ENCODE results near the gene DDB1.

Gene DDB1

DNA sequence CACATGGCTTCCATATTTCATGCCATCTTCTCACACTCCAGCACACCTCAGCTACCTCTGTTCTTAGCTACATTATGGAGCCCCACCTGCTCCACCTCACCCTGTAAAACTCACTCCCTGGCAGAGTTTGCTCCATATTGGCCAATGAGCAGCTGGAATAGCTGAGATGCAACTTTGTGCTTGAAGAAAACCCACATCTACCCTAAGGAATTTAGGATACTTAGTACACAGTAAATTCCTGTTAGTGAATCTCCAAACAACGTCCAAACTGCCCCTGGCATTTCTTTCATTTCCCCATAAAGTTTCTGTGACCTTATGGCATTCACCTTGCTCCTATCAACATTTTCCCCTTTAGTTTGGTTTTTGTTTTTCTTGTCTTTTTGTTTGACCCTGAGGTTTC is 35.6 kb downstream of the DDB1 start:
- DNase-seq (ENCODE audit: low read depth, low spot score) = no peak

DNA sequence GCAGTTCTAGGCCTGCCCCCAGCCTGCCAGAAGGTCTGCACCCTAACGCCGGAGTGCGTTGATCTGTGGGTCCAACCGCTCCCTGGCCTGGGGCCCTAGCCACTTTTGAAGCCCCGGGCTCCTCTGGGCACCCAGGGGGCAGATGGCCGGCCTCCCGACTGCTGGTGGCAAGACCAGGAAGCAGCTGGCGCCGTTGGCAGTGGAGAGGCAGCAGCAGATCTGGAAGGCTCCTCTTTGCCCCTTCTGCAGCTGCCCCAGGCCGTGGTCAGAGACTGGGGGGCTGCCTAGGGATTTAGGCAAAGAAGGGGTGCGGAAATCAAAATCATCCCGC is 37.3 kb downstream of the DDB1 start:
- no peak for DNase-seq (ENCODE audit: low read depth, low spot score)

GRCh38 chr11:61294717-61295595 is 37.9 kb downstream of the DDB1 start, which contains the start of gene VWCE:
Gene VWCE (minus strand): TSS chr11:61295316. CDS start chr11:61295037, 279 bp downstream.
- DNase-seq (ENCODE audit: low read depth, low spot score) = no peak

- no peak for DNase-seq (ENCODE audit: low read depth, low spot score)
Measured at GRCh38 chr11:61293867-61294716, 38.8 kb downstream of the DDB1 start.

- DNase-seq (ENCODE audit: low read depth, low spot score) = no peak
Measured at GRCh38 chr11:61292356-61292755, 40.5 kb downstream of the DDB1 start.

- DNase-seq (ENCODE audit: low read depth, low spot score) = no peak
Measured at GRCh38 chr11:61290905-61291690, 41.8 kb downstream of the DDB1 start.

- DNase-seq (ENCODE audit: low read depth, low spot score) = no peak
Measured at GRCh38 chr11:61287338-61287977, 45.4 kb downstream of the DDB1 start.

GRCh38 chr11:61283613-61284012 is 49.3 kb downstream of the DDB1 start:
- DNase-seq (ENCODE audit: low read depth, low spot score) = no peak

GRCh38 chr11:61281581-61282250 is 51.2 kb downstream of the DDB1 start:
- DNase-seq (ENCODE audit: low read depth, low spot score) = no peak

GRCh38 chr11:61280883-61281580 is 51.9 kb downstream of the DDB1 start:
- DNase-seq (ENCODE audit: low read depth, low spot score) = no peak

DNA sequence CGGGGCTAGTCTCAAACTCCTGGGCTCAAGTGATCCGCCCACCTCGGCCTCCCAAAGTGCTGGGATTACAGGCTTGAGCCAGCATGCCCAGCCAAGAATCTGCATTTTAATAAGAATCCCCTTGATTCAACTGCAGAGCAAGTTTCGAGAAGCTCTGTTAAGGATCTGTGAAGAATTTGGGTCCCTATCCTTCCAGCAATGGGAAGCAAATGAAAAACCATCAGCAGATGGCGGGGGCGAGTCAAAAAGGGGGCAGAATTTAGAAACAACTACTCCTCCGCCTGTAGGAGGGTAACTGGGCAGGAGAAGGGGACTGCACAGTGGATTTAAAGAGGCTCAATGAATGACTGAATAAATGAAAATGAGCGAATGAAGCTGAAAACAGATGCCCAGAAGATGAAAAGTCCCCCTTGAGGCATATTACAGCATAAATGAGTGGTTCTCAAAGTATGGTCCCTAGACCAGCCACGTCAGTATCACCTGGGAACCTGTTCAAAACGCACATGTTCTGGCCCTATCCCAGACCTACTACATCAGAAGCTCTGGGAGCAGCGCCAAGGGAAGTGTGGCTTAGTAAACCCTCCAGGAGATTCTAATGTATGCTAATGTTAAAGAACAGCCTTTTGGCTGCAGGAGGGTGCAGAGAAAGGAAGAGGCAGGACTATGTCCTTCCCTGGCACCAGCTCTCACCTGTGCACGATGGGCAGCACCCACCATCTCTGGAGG is 52.8 kb downstream of the DDB1 start:
- no peak for DNase-seq (ENCODE audit: low read depth, low spot score)

GRCh38 chr11:61278001-61278470 is 54.9 kb downstream of the DDB1 start:
- no peak for DNase-seq (ENCODE audit: low read depth, low spot score)

- DNase-seq (ENCODE audit: low read depth, low spot score) = no peak
Measured at GRCh38 chr11:61277186-61278000, 55.5 kb downstream of the DDB1 start.

GRCh38 chr11:61275191-61275590 is 57.7 kb downstream of the DDB1 start:
- no peak for DNase-seq (ENCODE audit: low read depth, low spot score)

DNA sequence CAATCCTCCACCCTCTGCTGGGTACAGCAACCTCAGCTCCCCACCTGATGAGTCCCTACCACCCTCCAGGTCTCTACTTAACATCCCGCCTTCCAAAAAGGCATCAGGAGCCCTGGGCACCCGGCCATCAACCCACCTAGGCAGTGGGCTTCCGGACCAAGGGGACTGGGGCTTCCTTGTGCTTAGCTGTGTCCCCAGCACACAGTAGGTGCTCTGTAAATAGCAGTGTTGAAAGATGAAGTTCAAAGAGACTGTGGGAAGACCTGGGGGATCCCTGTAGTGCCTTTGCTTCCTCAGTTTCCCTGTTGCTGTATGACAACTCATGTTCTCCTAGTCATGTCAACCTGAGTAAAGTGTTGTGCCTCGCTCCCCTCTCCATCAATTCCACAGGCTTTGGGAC is 58.8 kb downstream of the DDB1 start:
- DNase-seq (ENCODE audit: low read depth, low spot score) = no peak

DNA sequence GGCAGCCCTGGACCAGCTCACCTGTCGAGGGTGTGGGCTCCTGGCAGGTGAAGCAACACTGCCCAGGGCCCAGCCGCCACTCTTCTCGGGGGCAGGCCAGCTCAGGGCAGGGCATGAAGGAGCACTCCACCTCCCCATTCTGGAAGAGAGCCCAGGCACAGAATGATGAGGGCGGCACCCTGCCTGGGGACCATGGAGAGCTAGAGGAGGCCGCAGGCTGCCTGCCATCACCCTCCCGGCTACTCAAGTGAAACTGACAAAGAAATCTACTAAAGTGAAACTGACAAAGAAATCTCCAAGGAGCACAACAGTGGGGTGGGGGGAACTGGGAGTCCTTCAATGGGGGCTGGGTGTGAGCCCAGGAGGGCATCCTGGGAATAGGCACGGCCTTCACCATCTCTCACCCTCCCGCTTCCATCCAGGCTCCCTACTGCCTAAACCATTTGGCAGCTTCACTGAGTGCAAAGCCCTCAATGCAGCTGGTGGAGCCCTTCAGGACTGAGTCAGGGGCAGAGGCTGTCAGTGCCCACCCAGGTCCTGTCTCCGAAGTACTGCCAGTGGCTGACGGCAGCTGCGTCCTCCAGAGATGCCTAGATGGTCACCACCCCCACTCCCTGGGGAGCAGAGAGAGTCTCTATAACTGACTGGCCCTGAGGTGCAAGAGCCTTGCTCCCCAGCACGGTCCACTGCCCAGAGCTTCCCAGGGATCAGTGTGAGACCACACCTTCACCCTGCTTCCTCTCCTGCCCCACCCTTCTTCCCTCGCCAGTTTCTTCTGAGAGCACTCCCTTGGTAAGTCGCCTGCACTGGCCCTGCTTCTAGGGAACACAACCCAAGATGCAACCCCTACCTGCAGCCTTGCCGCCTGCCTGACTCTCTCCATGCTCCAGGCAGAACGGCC is 59.5 kb downstream of the DDB1 start:
- DNase-seq (ENCODE audit: low read depth, low spot score) = no peak

GRCh38 chr11:61272731-61273130 is 60.2 kb downstream of the DDB1 start:
- no peak for DNase-seq (ENCODE audit: low read depth, low spot score)

Measured in iPS DF 19.7 (cell line).